Dendritic cell treated with granulocyte-macrophage colony-stimulating factor and Interleukin-4, amounts not matched to agents 40 ng/mL and 50 ng/mL, for 4 days (primary cell): Measurements from ENCODE around the gene COL27A1.

Source experiments
- H3K27ac Mint-ChIP-seq: one replicate; pipeline ENCODE4 v1.8.0; 2022; ENCODE audit warnings: mild to moderate bottlenecking, mixed read lengths
- H3K27me3 Mint-ChIP-seq: one replicate; pipeline ENCODE4 v1.8.0; 2022; ENCODE audit warnings: mild to moderate bottlenecking, mixed read lengths
- H3K36me3 Mint-ChIP-seq: one replicate; pipeline ENCODE4 v1.8.0; 2022; ENCODE audit warnings: low read depth, mixed read lengths
- H3K4me1 Mint-ChIP-seq: one replicate; pipeline ENCODE4 v1.8.0; 2022; ENCODE audit warnings: low read depth, mixed read lengths
- H3K4me3 Mint-ChIP-seq: one replicate; pipeline ENCODE4 v1.8.0; 2022; ENCODE audit warnings: mild to moderate bottlenecking, moderate library complexity, mixed read lengths
- H3K9me3 Mint-ChIP-seq: one replicate; pipeline ENCODE4 v1.8.0; 2022; ENCODE audit warnings: mixed read lengths
- intact Hi-C: fragments of 100-400 bp; cut with micrococcal nuclease; formaldehyde crosslinking; loops from one replicate; pipeline ENCODE4 v1.15.0; 2022

COL27A1 gene

GRCh38 chr9:114296338-114296737 lies 141.0 kb downstream of the COL27A1 start:
- peaks cover 18% of the 10 kb centered on the region for H3K9me3 Mint-ChIP-seq
- no peak overlapping the region for H3K4me3 Mint-ChIP-seq
- intact Hi-C loops = no loop called here
- peaks cover 15% of the 10 kb centered on the region for H3K27me3 Mint-ChIP-seq
- H3K27ac Mint-ChIP-seq = no peak overlapping the region
- H3K4me1 Mint-ChIP-seq = no peaks in the 10 kb centered on the region
- H3K36me3 Mint-ChIP-seq = no peaks in the 10 kb centered on the region

- peaks cover 2% of the 10 kb centered on the region for H3K27me3 Mint-ChIP-seq
- H3K4me1 Mint-ChIP-seq = no peaks in the 10 kb centered on the region
- intact Hi-C loops = no loop called here
- no peak overlapping the region for H3K4me3 Mint-ChIP-seq
- no peaks in the 10 kb centered on the region for H3K36me3 Mint-ChIP-seq
- H3K9me3 Mint-ChIP-seq = peaks cover 16% of the 10 kb centered on the region
- no peak overlapping the region for H3K27ac Mint-ChIP-seq
These were observed 144.2 kb downstream of the COL27A1 start for GRCh38 chr9:114299286-114300152.

GRCh38 chr9:114300153-114300845 lies 145.0 kb downstream of the COL27A1 start:
- Mint-ChIP-seq H3K4me1 (no peaks in the 10 kb centered on the region), H3K9me3 (peaks cover 8% of the 10 kb centered on the region), H3K4me3 (no peak overlapping the region), H3K36me3 (no peaks in the 10 kb centered on the region), H3K27ac (no peak overlapping the region), H3K27me3 (peaks cover 4% of the 10 kb centered on the region)
- intact Hi-C loops = no loop called here

GRCh38 chr9:114300846-114301797 lies 145.8 kb downstream of the COL27A1 start:
- Mint-ChIP-seq H3K4me1 (no peaks in the 10 kb centered on the region), H3K27ac (no peak overlapping the region), H3K9me3 (peaks cover under 1% of the 10 kb centered on the region), H3K27me3 (peaks cover 5% of the 10 kb centered on the region), H3K36me3 (no peaks in the 10 kb centered on the region), H3K4me3 (no peak overlapping the region)
- intact Hi-C loops = no loop called here

- intact Hi-C loops = no loop called here
- H3K36me3 Mint-ChIP-seq = no peaks in the 10 kb centered on the region
- H3K4me3 Mint-ChIP-seq = no peak overlapping the region
- H3K27ac Mint-ChIP-seq = no peak overlapping the region
- H3K4me1 Mint-ChIP-seq = no peaks in the 10 kb centered on the region
- H3K27me3 Mint-ChIP-seq = peaks cover 10% of the 10 kb centered on the region
- no peaks in the 10 kb centered on the region for H3K9me3 Mint-ChIP-seq
These were observed 146.6 kb downstream of the COL27A1 start for GRCh38 chr9:114301798-114302565.

- H3K27ac Mint-ChIP-seq = no peak overlapping the region
- intact Hi-C loops = no loop called here
These were observed 147.4 kb downstream of the COL27A1 start for GRCh38 chr9:114302727-114303126.

GRCh38 chr9:114303571-114303970 lies 148.2 kb downstream of the COL27A1 start:
- no peaks in the 10 kb centered on the region for H3K36me3 Mint-ChIP-seq
- no peak overlapping the region for H3K27ac Mint-ChIP-seq
- H3K4me1 Mint-ChIP-seq = no peaks in the 10 kb centered on the region
- H3K27me3 Mint-ChIP-seq = peaks cover 13% of the 10 kb centered on the region
- H3K4me3 Mint-ChIP-seq = no peak overlapping the region
- intact Hi-C loops = no loop called here
- no peaks in the 10 kb centered on the region for H3K9me3 Mint-ChIP-seq

More at GRCh38 chr9:114302727-114303126, 147.4 kb downstream of the COL27A1 start:
- H3K9me3 Mint-ChIP-seq = no peaks in the 10 kb centered on the region
- H3K4me1 Mint-ChIP-seq = no peaks in the 10 kb centered on the region
- peaks cover 13% of the 10 kb centered on the region for H3K27me3 Mint-ChIP-seq
- H3K4me3 Mint-ChIP-seq = no peak overlapping the region
- no peaks in the 10 kb centered on the region for H3K36me3 Mint-ChIP-seq

GRCh38 chr9:114303977-114304376 lies 148.6 kb downstream of the COL27A1 start:
- intact Hi-C loops = no loop called here
- Mint-ChIP-seq H3K36me3 (no peaks in the 10 kb centered on the region), H3K9me3 (no peaks in the 10 kb centered on the region), H3K27me3 (peaks cover 13% of the 10 kb centered on the region), H3K4me3 (no peak overlapping the region), H3K27ac (no peak overlapping the region), H3K4me1 (no peaks in the 10 kb centered on the region)

GRCh38 chr9:114304416-114305188 lies 149.3 kb downstream of the COL27A1 start:
- intact Hi-C loops = no loop called here

GRCh38 chr9:114307899-114308267 lies 152.5 kb downstream of the COL27A1 start:
- no peak overlapping the region for H3K4me3 Mint-ChIP-seq
- no peaks in the 10 kb centered on the region for H3K9me3 Mint-ChIP-seq
- H3K36me3 Mint-ChIP-seq = no peaks in the 10 kb centered on the region
- intact Hi-C loops = no loop called here
- H3K4me1 Mint-ChIP-seq = no peaks in the 10 kb centered on the region
- H3K27ac Mint-ChIP-seq = no peak overlapping the region
- peaks cover 11% of the 10 kb centered on the region for H3K27me3 Mint-ChIP-seq

More at GRCh38 chr9:114304416-114305188, 149.3 kb downstream of the COL27A1 start:
- Mint-ChIP-seq H3K27me3 (peaks cover 11% of the 10 kb centered on the region), H3K27ac (no peak overlapping the region), H3K9me3 (no peaks in the 10 kb centered on the region), H3K4me1 (no peaks in the 10 kb centered on the region), H3K4me3 (no peak overlapping the region), H3K36me3 (no peaks in the 10 kb centered on the region)

GRCh38 chr9:114308361-114308950 lies 153.1 kb downstream of the COL27A1 start:
- Mint-ChIP-seq H3K4me3 (no peak overlapping the region), H3K4me1 (no peaks in the 10 kb centered on the region), H3K9me3 (no peaks in the 10 kb centered on the region), H3K27me3 (peaks cover 11% of the 10 kb centered on the region), H3K27ac (no peak overlapping the region), H3K36me3 (no peaks in the 10 kb centered on the region)
- intact Hi-C loops = no loop called here

- Mint-ChIP-seq H3K27me3 (peaks cover 11% of the 10 kb centered on the region), H3K9me3 (no peaks in the 10 kb centered on the region), H3K36me3 (no peaks in the 10 kb centered on the region), H3K4me1 (no peaks in the 10 kb centered on the region), H3K4me3 (no peak overlapping the region), H3K27ac (no peak overlapping the region)
- intact Hi-C loops = no loop called here
These were observed 153.8 kb downstream of the COL27A1 start for GRCh38 chr9:114309096-114309495.
